ENCODE results near the gene CCDC3.
"Not testable (repeated sequence)": the region's sequence is repeated elsewhere in the genome, so short reads cannot be mapped to it uniquely, and the experiment has no call there.

CCDC3 gene

DNA sequence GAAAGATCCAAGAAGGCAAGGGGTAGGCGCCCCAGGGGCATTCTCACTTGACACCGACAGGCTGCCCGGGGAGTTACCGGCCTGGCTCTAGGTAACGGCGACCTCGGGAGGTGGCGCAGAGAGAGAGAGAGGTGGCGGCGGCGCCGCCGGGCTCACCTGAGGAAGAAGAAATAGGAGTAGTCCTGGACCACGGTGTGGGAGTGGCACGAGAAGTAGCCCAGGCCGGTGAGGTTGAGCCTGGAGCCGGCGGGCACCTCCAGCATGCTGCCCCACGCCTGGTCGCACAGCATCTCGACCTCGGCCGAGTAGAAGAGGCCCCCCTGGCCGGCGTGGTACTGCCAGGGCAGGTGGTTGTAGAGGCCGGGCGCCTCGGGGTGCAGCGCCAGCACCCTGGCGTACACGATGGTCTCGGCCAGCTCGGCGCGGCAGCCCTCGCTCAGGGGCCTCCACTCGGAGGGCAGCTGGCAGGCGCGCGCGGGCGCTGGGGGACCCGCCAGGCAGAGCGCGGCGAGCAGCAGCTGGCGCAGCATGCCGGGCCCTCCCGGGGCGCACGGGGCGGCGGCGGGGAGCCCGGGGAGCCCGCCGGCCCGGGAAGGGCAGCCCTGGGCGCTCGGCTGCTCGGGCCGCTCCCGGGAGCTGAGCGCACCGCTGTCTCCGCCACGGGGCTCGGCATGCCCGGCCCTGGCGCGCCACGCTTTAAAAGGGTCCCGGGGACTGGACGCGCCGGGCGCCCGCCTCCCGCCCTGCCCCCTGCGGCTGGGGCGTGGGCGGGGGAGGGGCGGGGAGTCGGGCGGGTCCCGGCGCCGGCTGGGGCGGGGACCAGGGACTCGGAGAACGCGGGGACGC lies at the start of gene CCDC3:
TSS of gene CCDC3 (minus strand) at position 673 of the 846 bp plus-strand sequence. CDS start at position 530, 143 bp downstream.
- DNase-seq (ENCODE audit: low read depth): no peak

DNA sequence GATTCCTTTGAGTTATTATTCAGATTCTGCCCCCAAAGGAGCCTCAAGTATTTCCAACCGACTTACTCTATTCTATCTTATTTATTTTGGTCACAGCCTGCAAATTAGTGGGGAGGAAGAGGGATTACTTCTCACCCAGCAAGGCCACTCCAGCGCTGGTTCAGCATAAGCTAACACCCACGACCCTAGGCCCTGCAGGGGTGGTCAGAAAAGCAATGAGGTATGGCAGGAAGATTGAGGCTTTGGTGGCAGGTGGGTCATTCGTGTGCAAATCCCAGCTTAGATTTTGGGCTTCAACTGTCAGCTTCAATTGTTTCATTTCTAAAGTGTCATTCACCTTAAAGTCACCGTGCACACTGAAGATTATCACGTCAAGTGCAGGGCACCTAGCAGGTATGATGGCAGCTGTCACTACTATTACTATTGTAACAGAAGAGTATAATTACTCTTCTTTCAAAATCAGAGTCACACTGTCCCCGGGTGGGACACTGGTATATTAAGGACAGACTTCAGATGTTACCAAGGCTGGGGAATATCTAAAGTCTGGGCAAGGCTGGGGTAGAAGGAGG lies 49.7 kb upstream of the CCDC3 start:
- DNase-seq (ENCODE audit: low read depth): no peak

- DNase-seq (ENCODE audit: low read depth): no peak
Observed at GRCh38 chr10:13049774-13050420, 48.4 kb upstream of the CCDC3 start.

- no peak for DNase-seq (ENCODE audit: low read depth)
Observed at GRCh38 chr10:13048762-13049161, 47.2 kb upstream of the CCDC3 start.

DNA sequence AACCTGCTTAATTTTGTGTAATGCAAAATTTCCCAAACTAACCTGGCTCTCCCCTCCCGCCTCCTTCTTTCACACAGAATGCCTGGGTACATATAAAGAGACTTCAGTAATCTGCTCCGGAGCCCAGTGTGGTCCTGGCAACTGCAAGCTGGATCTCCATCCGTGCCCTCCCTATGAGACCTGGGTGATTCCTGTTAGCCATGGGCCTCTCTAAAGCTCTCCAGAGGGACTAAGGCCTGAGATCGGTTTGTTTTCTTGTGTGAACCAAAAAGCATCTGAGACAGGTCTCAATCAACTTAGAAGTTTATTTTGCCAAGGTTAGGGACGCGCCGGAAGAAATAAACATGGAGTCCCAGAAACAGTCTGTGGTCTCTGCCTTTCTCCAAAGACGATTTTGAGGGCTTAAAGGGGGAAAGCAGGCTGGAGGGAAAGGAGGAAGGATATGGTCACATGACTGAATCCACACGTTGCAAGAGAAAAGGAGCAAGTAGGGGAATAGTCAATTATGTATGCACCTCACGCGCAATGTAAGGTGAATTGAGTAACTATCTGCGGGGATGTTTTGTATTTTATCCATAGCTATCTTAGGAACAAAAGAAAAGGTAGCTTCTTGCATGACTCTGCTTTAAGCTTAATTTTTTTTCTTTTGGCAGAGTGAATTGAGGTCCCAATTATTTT lies 46.2 kb upstream of the CCDC3 start:
- no peak for DNase-seq (ENCODE audit: low read depth)

GRCh38 chr10:13046851-13047528 lies 45.5 kb upstream of the CCDC3 start:
- no peak for DNase-seq (ENCODE audit: low read depth)

- no peak for DNase-seq (ENCODE audit: low read depth)
Observed at GRCh38 chr10:13043520-13043919, 42.0 kb upstream of the CCDC3 start.

GRCh38 chr10:13039761-13040160 lies 38.2 kb upstream of the CCDC3 start:
- no peak for DNase-seq (ENCODE audit: low read depth)

DNA sequence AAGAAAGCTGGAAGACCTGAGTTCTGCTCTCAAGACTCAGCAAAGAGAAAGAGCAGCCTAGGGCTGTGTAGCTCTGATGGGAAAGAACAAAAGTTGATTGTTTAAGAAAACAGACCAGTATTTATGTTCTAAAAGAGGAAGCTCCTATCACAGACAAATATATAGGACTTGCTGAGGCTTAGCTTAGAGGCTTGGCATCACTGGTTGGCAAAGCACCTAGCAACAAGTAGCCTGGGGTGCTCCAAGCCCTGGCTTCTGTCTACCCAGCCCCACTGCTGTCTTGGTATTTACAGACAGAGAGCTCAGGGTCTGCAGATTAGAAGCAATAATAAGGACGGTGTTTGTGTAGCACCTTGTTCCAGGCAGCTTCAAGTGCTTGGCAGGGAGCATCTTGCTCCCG lies 36.9 kb upstream of the CCDC3 start:
- DNase-seq (ENCODE audit: low read depth): no peak

GRCh38 chr10:13037832-13038231 lies 36.3 kb upstream of the CCDC3 start:
- DNase-seq (ENCODE audit: low read depth): no peak

GRCh38 chr10:13036841-13037240 lies 35.3 kb upstream of the CCDC3 start:
- no peak for DNase-seq (ENCODE audit: low read depth)

DNA sequence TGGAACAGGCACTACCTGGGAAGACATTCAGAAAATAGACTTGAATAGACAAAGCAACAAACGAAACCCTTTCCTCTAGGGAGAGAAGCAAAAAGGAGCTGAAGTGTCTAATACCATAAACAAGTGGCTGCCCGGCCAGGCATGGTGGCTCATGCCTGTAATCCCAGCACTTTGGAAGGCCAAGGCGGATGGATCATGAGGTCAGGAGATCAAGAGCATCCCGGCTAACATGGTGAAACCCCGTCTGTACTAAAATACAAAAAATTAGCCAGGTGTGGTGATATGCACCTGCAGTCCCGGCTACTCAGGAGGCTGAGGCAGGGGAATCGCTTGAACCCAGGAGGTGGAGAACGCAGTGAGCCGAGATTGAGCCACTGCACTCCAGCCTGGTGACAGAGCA lies 34.2 kb upstream of the CCDC3 start:
- DNase-seq (ENCODE audit: low read depth): not testable (repeated sequence)

DNA sequence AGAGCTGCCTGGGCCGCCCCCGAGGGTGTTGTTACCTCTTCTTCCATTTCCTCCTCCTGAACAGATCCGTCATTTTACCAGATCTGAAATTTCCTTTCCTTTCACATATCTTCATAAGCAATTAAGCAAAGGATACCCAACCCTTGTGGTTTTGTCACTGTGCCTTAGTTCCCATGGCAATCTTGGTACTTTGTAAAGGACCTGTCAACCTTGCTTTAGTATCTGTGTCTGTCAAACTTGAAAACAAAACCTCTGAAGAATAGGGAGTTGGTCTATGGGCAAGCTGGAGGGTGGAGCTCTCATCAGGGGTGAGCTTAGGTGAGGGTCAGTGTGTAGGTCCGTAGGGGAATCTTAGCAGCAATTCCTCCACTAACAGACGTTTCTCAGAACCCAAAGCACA lies 25.4 kb upstream of the CCDC3 start:
- DNase-seq (ENCODE audit: low read depth): no peak

GRCh38 chr10:13023754-13024153 lies 22.2 kb upstream of the CCDC3 start:
- no peak for DNase-seq (ENCODE audit: low read depth)

GRCh38 chr10:13019280-13019679 lies 17.8 kb upstream of the CCDC3 start:
- no peak for DNase-seq (ENCODE audit: low read depth)

DNA sequence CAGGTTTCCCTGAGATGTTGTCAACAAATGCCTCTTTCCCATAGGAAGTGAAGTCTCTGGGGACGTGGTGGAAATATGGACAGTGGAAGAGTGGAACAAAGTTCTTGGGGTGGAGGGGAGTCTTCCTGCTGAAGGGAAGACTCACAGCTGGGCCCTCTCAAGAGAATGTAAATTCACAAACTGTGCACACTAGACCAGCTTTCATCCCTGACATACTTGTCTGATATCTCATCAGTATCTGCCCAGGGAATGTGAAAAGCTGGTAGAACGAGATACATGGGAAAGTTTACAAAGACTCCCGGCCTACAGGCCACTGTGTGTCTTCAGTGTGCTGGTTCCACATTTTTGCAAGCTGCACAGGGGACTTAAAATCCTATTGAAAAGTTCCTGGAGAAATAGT lies 16.7 kb upstream of the CCDC3 start:
- DNase-seq (ENCODE audit: low read depth): no peak

DNA sequence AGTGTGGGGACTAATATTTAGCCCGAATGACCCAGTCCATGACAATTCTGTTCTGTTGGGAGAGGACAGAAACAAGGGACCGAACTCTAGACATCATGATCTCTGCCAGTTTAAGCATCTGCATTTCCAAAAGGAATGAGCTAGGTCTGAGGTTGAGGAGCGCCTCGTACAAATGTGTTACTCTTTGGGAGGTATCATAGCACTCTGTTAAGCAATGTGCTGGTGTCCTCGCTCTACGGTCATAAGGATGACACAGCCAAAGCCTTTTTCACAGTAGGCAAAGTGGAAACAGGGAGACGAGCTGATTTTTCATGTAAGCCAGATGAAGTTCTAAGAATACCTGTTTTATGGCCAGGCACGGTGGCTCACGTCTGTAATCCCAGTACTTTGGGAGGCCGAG lies 15.4 kb upstream of the CCDC3 start:
- no peak for DNase-seq (ENCODE audit: low read depth)

DNA sequence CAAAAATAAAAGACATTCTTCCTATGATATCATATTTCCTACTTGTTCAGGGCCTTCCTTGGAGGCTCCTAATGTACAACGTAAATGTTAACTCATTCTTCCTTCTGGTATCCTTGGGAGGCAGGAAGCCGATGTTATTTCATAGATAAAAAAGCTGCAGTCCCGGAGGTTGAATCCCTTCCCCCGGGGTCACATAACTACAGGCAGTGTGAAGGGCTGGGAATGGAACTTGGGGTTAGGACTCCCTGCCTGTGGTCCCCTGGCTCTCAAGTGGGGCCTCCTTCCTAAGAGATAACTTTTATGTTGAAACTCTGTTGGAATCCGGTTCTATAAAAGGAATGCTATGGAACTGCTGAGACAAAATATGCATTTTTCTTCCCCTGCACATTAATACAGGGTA lies 14.9 kb upstream of the CCDC3 start:
- peak; percentile 4 for DNase-seq (ENCODE audit: low read depth)

DNA sequence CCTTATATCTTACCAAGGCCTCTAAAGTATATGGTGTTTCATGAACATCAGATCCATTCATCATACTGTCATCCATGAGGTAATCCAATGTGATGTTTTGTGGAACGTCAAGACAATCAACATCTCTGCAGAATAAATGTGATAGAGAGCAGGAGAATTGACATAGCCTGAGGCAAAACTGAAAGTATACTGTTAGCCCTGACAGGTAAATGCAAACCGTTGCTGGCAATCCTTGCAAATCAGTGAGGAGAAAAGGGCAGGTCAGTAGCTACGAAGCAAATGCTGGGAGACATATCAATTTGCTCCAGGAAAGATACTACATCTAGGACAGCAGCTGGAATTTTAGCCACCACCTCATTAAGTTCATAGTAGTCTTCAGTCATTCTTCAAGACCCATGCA lies 4.5 kb upstream of the CCDC3 start:
- no peak for DNase-seq (ENCODE audit: low read depth)

- no peak for DNase-seq (ENCODE audit: low read depth)
Observed at GRCh38 chr10:13003759-13004158, 2.2 kb upstream of the CCDC3 start.

- DNase-seq (ENCODE audit: low read depth): no peak
Observed at GRCh38 chr10:13003004-13003403, 1.5 kb upstream of the CCDC3 start.

DNA sequence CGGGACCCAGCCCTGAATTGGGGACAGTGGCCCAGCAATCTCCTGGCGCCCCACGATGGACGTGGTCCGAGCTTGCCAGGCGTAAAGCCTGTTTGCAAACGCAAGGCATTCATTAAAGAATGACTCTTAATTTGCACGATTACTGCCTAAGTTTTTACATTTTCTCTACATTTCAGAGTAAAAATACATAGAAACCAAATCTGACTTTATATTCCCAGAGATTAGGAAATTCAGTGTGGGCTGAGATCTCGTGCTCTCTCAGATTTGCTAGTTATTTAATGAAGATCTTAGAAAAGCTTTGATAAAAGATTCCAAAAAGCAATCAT lies 337 bp upstream of the CCDC3 start:
- no peak for DNase-seq (ENCODE audit: low read depth)

Measured in non-pigmented ciliary epithelial cell (primary cell).